Stimulated activated effector memory CD8-positive, alpha-beta T cell treated with anti-CD3 and anti-CD28 coated beads, Interleukin-12 subunit alpha, Interleukin-12 subunit beta, amount 100 ng/mL, for 72 hours (primary cell): ENCODE data around the gene XPO4.
A peak's percentile ranks its signal among the peaks of the same experiment; 100 is the strongest.

Source experiments
- ATAC-seq: fragments of 150-1000 bp; cut with Tn5 transposase; 2 replicates; pipeline ENCODE4 v1.10.0; 2021
- DNase-seq, 2 donors: peaks; one replicate each; pipeline ENCODE4 v3.0.0; 2021 to 2022; ENCODE audit warnings: low spot score in 2 of 2
- H3K27ac Mint-ChIP-seq: one replicate; pipeline ENCODE4 v1.8.0; 2022; ENCODE audit warnings: mild to moderate bottlenecking, mixed read lengths
- H3K36me3 Mint-ChIP-seq: one replicate; pipeline ENCODE4 v1.8.0; 2022; ENCODE audit warnings: mild to moderate bottlenecking, mixed read lengths
- H3K4me1 Mint-ChIP-seq: one replicate; pipeline ENCODE4 v1.8.0; 2022; ENCODE audit warnings: mixed read lengths
- H3K4me3 Mint-ChIP-seq: one replicate; pipeline ENCODE4 v1.8.0; 2022; ENCODE audit warnings: mild to moderate bottlenecking, mixed read lengths
- H3K9me3 Mint-ChIP-seq: one replicate; pipeline ENCODE4 v1.8.0; 2022; ENCODE audit warnings: mixed read lengths

Gene XPO4

DNA sequence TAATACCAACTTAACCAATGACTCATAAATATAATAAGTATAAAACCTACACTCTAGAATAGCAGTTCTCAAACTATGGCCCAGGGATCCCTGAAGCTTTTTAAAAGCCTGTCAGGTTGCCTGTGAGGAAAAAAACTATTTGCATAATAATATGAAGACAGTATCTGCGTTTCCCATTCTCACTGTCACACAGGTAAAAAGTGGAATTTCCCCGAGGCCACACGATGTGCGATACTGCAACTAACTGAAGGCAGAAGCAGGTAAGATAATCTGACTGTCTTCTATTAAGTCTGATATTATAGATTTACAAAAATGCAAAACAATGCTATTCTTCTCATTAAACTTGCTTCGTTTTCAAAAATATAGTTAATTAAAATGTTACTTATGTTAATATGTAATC is 76.2 kb downstream of the XPO4 start:
- no peaks in the 10 kb centered on the region for H3K9me3 Mint-ChIP-seq
- no peak for DNase-seq
- no peak overlapping the region for H3K4me3 Mint-ChIP-seq
- H3K36me3 Mint-ChIP-seq: peaks cover 26% of the 10 kb centered on the region
- H3K27ac Mint-ChIP-seq: no peak overlapping the region
- peaks cover 7% of the 10 kb centered on the region for H3K4me1 Mint-ChIP-seq
- ATAC-seq: no peak

GRCh38 chr13:20825477-20825875 is 77.1 kb downstream of the XPO4 start:
- DNase-seq (no peak), ATAC-seq (no peak)
- Mint-ChIP-seq H3K27ac (no peak overlapping the region), H3K36me3 (peaks cover 35% of the 10 kb centered on the region), H3K4me1 (peaks cover 7% of the 10 kb centered on the region), H3K9me3 (no peaks in the 10 kb centered on the region), H3K4me3 (no peak overlapping the region)

GRCh38 chr13:20824762-20825476 is 77.6 kb downstream of the XPO4 start:
- H3K27ac Mint-ChIP-seq: no peak overlapping the region
- peaks cover 7% of the 10 kb centered on the region for H3K4me1 Mint-ChIP-seq
- H3K36me3 Mint-ChIP-seq: peaks cover 36% of the 10 kb centered on the region
- DNase-seq (no peak), ATAC-seq (no peak)
- no peaks in the 10 kb centered on the region for H3K9me3 Mint-ChIP-seq
- H3K4me3 Mint-ChIP-seq: no peak overlapping the region

GRCh38 chr13:20823071-20823470 is 79.5 kb downstream of the XPO4 start:
- H3K27ac Mint-ChIP-seq: no peak overlapping the region
- no peak for DNase-seq
- H3K36me3 Mint-ChIP-seq: peaks cover 52% of the 10 kb centered on the region
- no peaks in the 10 kb centered on the region for H3K4me1 Mint-ChIP-seq
- H3K9me3 Mint-ChIP-seq: no peaks in the 10 kb centered on the region
- no peak overlapping the region for H3K4me3 Mint-ChIP-seq
- no peak for ATAC-seq

- H3K4me1 Mint-ChIP-seq: no peaks in the 10 kb centered on the region
- no peaks in the 10 kb centered on the region for H3K9me3 Mint-ChIP-seq
- no peak for ATAC-seq
- H3K36me3 Mint-ChIP-seq: peaks cover 59% of the 10 kb centered on the region
- H3K4me3 Mint-ChIP-seq: no peak overlapping the region
- DNase-seq: no peak
- H3K27ac Mint-ChIP-seq: no peak overlapping the region
Observed at GRCh38 chr13:20822406-20822805, 80.1 kb downstream of the XPO4 start.

DNA sequence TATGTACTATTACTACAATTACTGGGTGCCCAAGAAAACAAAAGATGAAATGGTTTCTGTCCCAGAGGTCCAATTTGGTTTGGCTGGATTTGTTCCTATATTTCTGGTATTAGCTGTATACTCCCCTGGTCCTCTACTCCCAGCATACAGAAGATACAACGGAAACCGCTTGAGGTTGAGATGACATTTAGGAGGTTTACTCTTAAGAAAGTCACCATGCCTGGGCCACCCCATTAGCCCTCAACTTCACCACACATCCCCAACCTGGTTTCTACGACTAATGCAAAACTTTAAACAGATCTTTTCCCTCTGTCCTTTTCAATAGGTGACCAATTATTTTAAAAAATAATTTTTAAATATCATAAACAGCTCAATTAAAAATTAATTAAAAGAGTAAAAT is 82.8 kb downstream of the XPO4 start:
- no peaks in the 10 kb centered on the region for H3K4me1 Mint-ChIP-seq
- no peak overlapping the region for H3K27ac Mint-ChIP-seq
- no peaks in the 10 kb centered on the region for H3K9me3 Mint-ChIP-seq
- ATAC-seq (no peak), DNase-seq (no peak)
- H3K4me3 Mint-ChIP-seq: no peak overlapping the region
- peaks cover 75% of the 10 kb centered on the region for H3K36me3 Mint-ChIP-seq

DNA sequence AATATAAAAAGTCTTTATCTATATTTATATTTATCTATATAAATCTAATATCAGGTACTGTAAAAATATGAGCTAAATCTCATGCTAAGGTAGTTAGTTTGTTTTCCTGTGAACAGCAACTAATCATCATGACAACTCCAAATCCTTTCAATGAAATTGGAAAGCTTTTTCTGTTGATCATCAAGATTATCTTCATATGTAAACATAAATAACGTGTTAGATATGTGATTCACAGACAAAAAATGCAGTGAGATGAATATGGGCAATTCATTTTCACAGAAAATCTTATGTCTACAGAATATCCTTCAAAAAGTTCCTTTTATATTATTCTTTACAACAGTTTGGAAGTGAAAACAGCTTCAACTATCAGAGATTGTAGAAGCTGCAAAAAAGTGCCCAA is 87.1 kb downstream of the XPO4 start:
- no peak for DNase-seq
- H3K27ac Mint-ChIP-seq: no peak overlapping the region
- H3K4me1 Mint-ChIP-seq: peaks cover 6% of the 10 kb centered on the region
- H3K36me3 Mint-ChIP-seq: peaks cover 64% of the 10 kb centered on the region
- ATAC-seq: no peak
- no peak overlapping the region for H3K4me3 Mint-ChIP-seq
- no peaks in the 10 kb centered on the region for H3K9me3 Mint-ChIP-seq

DNA sequence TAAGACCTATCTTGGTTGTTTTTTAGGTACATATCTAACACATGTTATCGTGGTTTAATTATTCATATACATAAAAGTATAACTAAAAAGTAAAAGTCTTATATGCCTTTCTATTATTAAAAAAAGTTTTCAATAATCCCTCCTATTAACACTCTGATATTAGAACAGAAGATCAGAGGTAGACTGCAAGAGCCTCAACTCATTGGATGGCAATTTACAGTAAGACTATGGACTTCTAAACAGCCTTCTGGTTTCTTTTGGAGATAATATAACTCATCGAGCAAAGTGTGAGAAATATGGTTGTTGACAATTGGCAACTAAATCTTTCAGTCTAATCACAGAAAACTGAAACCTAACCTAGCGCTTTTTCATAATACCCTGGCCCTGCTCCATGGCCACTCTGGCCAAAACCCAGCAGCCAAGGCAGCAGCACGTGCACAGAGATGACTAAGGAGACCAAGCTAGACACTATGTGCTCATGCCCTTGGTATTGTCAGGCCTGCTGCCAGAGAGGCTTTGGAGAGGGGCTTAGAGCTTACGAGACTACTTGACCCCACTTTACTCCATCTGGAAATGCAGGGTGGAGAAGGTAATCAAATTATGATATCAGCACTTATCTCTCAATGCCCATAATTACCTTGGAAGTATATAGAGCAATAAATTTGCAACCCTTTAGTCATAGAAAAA is 88.2 kb downstream of the XPO4 start:
- H3K4me3 Mint-ChIP-seq: no peak overlapping the region
- H3K9me3 Mint-ChIP-seq: no peaks in the 10 kb centered on the region
- H3K4me1 Mint-ChIP-seq: peaks cover 6% of the 10 kb centered on the region
- peaks cover 61% of the 10 kb centered on the region for H3K36me3 Mint-ChIP-seq
- ATAC-seq (no peak), DNase-seq (no peak)
- no peak overlapping the region for H3K27ac Mint-ChIP-seq

DNA sequence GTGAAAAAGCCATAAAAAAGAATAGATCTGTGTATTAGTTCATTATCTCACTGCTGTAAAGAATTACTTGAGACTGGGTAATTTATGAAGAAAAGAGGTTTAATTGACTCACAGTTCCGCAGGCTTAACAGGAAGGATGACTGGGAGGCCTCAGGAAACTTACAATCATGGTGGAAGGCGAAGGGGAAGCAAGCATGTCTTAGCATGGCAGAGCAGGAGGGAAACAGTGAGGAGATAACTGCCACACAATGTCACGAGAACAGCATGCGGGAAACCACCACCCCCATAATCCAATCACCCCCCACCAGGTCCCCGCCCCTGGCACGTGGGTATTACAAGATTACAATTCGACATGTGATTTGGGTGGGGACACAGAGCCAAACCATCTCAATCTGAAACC is 89.7 kb downstream of the XPO4 start:
- peaks cover 6% of the 10 kb centered on the region for H3K4me1 Mint-ChIP-seq
- H3K4me3 Mint-ChIP-seq: no peak overlapping the region
- ATAC-seq (no peak), DNase-seq (no peak)
- no peaks in the 10 kb centered on the region for H3K9me3 Mint-ChIP-seq
- peaks cover 63% of the 10 kb centered on the region for H3K36me3 Mint-ChIP-seq
- no peak overlapping the region for H3K27ac Mint-ChIP-seq

DNA sequence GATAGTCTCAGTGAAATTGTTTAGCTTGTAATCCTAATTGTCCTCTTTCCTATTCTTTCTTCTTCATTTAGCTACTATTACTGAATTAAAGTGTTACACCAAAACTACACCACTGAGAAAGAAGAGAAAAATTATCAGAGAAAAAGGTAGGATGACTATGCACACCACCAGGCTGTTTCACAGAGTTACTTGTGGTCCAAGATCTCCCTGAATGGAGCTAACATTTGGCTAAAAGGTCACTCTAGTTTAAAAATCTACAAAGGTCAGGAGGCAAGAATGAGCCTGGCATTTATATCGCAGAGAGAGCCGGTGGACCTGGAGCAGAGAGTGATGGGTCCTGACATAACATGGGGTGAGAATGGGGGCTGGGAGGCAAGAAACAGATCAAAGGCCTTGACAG is 91.7 kb downstream of the XPO4 start:
- ATAC-seq (no peak), DNase-seq (no peak)
- Mint-ChIP-seq H3K36me3 (peaks cover 63% of the 10 kb centered on the region), H3K4me3 (no peak overlapping the region), H3K4me1 (peaks cover 6% of the 10 kb centered on the region), H3K9me3 (no peaks in the 10 kb centered on the region), H3K27ac (no peak overlapping the region)

DNA sequence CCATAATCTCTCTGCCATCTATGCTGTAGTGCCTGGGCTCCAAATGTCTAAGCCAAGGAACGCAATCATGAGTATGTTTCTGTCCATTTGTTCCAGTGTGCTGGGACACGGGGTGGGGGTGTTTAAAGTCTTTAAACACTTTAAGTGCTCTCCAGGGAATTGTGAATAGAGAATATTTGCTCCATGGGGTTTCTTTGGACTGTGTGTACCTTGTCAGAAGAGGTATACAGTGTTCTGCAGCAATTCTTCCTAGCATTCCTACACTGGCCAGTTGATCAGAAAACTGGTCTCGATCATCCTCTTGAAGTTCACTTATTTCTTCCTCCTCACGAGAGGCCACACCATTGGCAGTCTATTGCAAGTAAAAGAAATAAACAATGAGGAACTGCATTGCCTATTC is 93.7 kb downstream of the XPO4 start:
- Mint-ChIP-seq H3K9me3 (no peaks in the 10 kb centered on the region), H3K36me3 (peaks cover 77% of the 10 kb centered on the region), H3K27ac (no peak overlapping the region), H3K4me1 (peaks cover 6% of the 10 kb centered on the region), H3K4me3 (no peak overlapping the region)
- ATAC-seq (no peak), DNase-seq (no peak)

DNA sequence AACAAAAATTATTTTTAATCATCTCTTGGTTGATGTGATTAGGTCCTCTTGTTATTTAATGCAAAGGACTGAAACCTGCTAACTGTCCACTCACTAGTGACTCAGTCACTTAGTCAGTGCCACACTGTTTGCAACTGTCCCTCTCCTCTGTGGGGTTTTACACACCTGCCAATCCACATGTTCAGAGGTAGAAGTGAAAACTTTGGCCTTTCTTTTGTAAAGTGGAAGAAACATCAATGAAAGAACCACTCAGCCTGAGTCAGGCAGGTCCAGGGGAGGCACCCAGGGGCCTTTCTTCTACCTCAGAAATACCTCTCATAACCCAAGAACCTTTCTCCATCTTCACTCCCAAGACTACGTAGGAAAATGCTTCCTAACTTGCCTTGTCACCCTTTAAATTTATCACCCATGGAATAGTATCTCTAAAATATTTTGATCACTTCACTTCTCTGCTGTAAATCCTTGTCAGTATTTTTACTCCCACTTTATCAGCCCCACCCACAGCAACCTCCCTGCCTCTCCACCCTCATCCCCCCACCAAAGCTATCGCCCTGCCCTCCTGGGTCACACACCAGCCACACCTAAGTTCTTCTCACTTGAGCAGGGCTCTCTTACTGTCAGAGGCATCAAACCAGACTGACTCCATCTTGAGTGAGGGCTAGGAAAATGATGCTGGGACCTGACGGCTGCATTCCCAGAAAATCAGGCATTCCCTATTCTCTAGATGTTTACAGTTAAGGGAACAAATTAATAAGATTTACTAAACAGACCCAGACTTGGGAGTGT is 99.2 kb downstream of the XPO4 start:
- Mint-ChIP-seq H3K9me3 (no peaks in the 10 kb centered on the region), H3K36me3 (peaks cover 72% of the 10 kb centered on the region), H3K4me1 (peaks cover 11% of the 10 kb centered on the region), H3K27ac (peak overlapping the region; percentile 64), H3K4me3 (no peak overlapping the region)
- ATAC-seq (peak; percentile 58), DNase-seq (no peak)

DNA sequence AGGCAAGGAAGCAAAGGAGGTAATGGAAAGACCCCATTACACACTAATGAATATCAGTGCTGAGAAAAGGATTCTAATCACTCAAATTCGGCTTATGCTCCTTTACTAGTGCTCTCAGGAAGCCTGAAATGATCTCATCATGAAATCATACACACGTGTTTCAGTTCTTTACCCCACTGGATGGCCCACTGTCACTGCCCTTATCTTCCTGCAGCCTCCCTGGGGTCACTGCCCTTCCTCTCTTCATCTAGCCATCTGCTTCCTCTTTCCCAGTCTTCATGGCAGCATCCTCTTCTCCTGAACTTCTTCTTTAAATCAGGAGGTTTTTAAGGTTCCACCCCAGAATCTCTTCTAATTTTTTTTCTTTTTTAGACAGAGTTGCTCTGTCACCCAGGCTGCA is 100.8 kb downstream of the XPO4 start:
- Mint-ChIP-seq H3K4me3 (no peak overlapping the region), H3K4me1 (peaks cover 17% of the 10 kb centered on the region), H3K36me3 (peaks cover 72% of the 10 kb centered on the region)

DNA sequence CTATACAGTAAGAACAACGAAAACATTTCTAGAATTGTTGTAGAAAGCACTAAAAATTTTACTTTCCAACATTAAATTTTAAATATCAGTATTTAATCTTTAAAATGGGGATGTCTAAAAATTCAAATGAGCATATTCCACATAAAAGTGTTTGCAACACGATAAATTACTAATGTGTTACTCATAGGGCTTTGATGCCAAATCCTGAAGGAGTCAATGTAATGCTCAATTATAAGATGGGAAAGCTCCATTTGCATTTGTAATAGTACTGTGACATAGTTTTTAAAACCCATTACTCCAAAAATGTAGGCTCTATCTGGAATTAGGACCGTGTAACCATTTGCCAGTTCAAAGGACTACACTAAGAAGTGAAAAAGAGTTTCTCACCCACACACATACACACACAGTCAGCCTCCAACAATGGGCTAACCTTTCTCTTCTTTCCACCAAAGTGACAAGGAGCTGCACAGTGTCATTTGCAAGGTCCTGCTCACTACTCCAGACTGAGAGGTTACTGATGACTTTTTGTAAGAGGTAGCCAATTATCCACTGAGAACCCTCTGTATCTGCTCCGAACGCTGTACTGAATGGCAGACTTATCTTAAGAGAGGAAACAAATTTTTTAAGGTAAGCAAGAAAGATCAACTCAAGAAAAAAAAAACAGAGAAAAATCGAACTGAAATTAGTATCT is 102.7 kb downstream of the XPO4 start:
- DNase-seq: no peak
- H3K4me1 Mint-ChIP-seq: peaks cover 17% of the 10 kb centered on the region
- no peak overlapping the region for H3K27ac Mint-ChIP-seq
- no peaks in the 10 kb centered on the region for H3K9me3 Mint-ChIP-seq
- no peak for ATAC-seq
- H3K36me3 Mint-ChIP-seq: peaks cover 71% of the 10 kb centered on the region
- no peak overlapping the region for H3K4me3 Mint-ChIP-seq

More for the DNA sequence above, 100.8 kb downstream of the XPO4 start:
- Mint-ChIP-seq H3K27ac (peak overlapping the region; percentile 18), H3K9me3 (no peaks in the 10 kb centered on the region)
- DNase-seq (no peak), ATAC-seq (no peak)

DNA sequence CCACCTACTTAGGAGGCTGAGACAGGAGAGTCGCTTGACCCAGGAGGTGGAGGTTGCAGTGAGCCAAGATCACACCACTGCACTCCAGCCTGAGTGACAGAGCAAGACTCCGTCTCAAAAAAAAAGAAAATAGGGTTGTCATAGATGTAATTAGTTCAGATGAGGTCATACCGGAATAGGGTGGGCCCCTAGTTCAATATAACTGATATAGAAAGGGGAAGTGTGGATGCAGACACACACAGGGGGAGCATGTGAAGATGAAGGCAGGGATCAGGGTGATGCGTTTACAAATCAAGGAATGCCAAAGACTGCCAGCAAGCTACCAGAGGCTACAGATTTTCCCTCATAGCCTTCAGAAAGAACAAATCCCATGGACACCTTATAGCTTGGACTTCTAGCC is 104.5 kb downstream of the XPO4 start:
- DNase-seq (no peak), ATAC-seq (no peak)
- Mint-ChIP-seq H3K9me3 (no peaks in the 10 kb centered on the region), H3K36me3 (peaks cover 76% of the 10 kb centered on the region), H3K4me1 (peaks cover 11% of the 10 kb centered on the region), H3K27ac (peak overlapping the region; percentile 56), H3K4me3 (no peak overlapping the region)
